ENCODE data around the gene FAM217A.

Gene FAM217A

GRCh38 chr6:4021133-4021853, 57.6 kb downstream of the FAM217A start:
- peak; percentile 92 for DNase-seq

DNA sequence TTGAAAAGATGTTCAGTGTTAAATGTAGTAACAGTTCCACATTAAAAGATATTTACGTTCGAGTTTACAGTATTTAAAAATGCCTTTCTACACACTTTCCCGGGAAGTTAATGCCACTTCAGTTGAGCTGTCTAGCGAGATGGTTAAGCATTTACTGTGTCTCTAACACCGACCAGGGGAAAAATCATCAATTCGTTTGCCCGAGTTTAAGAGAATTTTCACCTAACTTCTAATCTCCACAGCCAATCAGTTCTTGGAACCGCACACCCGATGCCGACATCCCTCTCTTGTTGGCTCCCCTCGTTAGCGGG, 58.2 kb downstream of the FAM217A start:
- no peak for DNase-seq

DNA sequence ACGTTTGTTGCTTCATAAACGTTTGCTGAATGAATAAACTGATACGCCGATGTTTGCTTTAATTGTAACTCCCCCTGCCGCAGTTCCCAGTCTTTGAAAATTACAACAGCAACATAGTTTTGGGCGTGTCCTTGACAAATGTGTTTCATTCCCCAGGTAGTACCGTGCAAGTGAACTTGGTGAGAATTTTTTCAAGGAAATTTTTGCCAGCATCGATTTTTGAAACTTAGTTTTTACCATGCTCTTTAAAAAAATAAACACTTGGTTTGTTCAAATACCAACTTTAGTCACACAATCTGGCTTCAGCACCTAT, 60.1 kb downstream of the FAM217A start:
- DNase-seq = no peak
